DMS53 treated with DMSO at 0.1 percent for 48 hours (cell line): ENCODE data around the gene RAB11FIP5.
"Not testable (repeated sequence)": the region's sequence is repeated elsewhere in the genome, so short reads cannot be mapped to it uniquely, and the experiment has no call there.

Experiments
- DNase-seq: peaks from one replicate; lab custom pipeline; 2025; ENCODE audit not compliant: unreplicated experiment; lab: John Stamatoyannopoulos, UW

Gene RAB11FIP5

DNA sequence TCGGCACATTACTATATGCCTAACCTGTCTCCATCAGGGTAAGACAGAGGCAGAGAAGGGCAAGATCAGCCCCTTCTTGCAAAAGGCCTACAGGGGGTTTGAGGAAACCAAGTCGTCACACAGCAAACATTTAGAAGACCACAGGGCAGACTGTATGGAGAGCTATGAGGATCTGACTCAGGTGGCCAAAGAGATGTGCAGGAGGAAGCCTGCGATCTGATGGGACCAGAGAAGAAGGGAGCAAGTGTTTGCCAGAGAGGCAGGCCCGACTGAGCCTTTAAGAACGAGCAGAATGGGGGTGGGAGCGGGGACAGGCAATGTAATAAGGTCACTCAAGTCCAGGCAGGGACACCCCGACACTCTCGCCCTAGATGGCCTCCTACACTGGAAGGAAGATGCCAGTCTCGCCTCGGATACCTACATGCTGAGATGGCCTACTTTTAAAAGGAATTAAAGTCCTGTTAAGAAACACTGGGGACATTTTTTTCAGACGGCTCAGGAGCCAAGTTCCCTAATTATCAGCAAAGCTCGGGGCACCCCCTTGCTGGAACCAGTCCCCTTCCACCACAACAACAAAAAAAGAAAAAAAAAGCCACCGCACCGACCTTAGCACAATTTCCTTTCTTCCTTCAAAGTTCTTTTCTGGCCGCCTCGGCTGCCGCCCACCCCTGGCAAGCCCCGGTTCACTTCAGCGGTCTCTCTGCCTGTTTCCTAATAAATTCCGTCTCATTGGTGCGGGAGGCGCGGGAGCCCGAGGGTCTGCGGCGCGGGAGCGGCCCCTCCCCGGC lies 42.7 kb downstream of the RAB11FIP5 start:
- no peak for DNase-seq

DNA sequence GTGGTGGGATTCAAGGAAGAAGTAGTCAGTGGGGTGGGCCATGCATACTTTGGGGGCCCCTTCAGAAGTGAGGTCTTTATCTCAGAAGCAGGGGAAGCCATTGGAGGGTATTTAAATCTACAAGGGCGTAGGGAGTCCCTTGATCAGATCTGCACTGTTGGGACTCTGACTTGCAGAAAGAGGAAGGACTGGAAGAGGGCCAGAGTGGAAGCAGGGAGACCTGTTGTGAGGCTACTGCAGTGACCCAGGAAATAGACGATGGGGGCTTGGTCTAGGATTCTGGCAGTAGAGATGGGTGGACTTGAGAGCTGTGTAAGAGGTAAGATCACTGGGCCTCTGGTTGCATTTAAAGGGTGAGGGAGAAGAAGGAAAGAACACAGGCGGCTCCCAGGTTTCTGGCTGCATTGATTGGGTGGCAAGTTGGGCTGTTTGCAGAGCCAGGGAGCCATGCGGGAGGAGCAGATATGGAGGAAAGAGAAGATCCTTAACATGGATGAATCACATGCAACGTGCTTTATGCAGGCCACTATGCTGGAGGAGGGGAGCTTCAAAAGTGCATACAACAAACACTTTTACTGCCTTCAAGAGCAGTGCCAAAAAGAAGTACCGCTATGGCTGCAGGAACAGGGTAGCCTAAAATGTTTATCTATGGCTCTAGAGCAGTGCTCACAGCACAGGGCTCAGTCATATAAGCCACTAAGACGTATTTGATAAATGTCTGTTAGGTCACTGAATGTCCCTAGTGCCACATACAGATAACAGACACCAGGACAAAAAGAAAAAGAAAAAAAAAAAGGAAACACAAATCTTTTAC lies 43.5 kb downstream of the RAB11FIP5 start:
- no peak for DNase-seq

DNA sequence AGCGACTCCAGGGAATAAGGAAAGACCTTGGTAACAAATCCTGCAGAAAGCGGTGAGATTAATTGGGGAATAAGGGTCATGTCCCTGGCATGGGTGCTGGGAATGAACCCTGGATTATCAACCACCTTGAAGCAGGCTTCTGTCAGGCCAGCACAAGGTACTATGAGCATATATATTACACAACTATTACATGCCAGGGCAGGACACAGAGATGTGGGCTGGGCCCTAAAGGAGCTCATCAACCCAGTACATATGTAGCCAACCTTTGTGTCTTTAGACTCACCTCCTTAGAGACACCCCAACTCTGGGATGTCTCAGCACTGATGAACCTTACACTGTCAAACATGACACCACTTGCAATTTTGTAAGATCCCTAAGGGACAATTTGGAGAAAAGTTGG lies 44.6 kb downstream of the RAB11FIP5 start:
- no peak for DNase-seq

DNA sequence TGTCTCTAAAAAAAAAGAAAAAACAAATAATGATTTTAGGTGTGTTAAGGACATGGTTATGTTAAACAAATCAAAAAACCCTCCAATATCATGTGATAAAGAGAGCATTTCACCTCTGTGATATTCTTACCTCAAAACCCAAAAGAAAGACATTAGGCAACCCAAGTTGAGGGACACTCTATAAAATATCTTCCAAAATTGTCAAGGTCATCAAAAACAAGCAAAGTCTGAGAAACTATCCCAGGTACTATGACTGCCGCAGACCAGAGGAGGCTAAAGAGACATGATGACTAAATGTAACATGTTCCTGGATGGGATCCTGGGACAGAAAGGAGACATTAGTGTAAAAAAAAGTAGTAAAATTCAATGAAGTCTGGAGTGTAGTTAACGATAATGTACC lies 45.7 kb downstream of the RAB11FIP5 start:
- no peak for DNase-seq

DNA sequence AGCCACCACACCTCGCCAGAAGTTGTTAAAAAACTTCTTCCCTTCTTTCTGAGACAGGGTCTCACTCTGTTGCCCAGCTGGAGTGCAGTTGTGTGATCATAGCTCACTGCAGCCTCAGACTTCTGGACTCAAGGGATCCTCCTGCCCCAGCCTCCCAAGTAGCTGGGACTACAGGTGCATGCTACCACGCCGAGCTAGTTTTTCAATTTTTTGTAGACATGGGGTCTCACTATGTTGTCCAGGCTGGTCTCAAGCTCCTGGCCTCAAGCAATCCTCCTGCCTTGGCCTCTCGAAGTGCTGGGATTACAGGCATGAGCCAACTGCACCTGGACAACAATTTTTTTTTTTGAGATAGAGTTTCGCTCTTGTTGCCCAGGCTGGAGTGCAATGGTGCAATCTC lies 47.7 kb downstream of the RAB11FIP5 start:
- DNase-seq, result not testable (repeated sequence)

DNA sequence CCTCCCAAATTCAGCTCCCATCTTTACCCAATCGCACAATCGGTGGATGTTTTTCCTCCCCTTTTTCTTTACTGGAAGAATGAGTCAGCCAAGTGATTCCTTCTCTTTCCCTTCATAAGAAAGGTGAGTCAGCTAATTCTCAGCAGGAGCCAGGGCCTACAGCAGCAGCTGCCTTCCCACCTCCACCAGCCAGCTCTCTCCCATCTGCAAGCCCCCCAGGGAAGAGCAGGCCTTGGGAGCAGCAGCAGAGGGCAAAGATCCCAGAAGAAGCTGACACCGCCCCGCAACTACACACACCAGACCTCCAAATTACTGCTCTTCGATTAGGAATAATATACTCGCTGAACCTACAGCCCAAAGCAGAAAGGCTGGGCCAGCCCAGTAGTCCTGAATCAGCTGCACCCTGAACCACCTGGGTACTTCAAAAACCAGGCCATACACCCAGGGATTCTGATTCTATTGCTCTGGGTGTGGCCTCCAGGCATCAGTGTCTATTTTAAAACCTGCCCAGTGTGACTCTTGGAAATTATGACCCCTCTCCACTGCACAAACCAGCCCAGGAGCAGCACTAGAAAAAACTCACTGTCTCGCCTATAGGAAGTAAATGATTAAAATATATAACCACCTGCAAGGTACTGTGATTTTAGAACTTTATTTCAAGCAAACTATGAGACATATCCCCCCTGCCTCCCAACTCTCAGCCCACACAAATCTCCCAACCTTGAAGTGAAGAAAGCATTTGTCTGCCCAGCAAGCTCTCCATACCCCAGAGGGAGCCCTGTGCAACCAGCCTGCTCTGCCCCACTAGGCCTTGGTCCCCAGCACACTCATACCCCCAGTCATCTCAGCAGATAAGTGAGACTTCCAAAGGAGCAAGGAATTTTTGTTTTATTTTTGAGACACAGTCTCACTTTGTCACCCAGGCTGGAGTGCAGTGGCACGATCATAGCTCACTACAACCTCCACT lies 48.6 kb downstream of the RAB11FIP5 start:
- DNase-seq, result no peak

DNA sequence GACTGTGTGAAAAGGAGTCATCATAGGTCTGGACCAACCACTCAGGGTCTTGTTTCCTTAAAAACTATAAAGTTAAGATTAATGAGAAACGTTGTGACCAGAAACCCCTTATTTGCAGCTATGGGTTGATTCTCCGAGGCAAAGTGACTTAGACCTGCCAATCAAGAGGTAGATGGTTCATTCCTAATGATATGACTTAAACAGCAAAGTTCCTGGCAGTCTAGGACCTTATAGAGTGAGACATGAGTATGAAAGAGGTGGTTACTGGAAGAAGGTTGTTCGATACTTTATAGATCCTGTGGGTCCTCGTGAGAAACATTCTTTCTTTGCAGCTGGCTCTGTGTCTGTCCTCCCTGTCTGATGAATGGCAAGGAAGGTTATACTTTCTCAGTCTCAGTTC lies 49.3 kb downstream of the RAB11FIP5 start:
- no peak for DNase-seq

DNA sequence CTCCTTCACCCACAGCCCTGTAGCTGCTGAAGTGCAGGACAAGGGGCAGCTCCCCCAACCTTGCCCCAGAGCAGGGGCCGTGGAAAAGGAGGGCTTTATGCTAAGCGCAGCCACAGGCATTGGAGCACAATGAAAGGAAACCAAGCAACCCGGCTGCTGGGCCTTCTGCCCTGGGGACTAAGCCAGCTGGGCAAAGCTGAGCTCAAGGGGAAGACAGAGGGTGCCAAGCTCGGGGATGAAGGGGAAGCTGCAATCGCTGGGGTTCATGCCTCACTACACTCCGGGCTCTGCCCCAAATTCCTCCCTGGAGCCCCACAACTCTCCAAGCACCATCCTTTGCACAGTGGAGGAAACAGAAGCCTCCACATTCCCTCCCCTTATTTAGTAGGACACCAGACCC lies 53.6 kb downstream of the RAB11FIP5 start:
- DNase-seq, result no peak

DNA sequence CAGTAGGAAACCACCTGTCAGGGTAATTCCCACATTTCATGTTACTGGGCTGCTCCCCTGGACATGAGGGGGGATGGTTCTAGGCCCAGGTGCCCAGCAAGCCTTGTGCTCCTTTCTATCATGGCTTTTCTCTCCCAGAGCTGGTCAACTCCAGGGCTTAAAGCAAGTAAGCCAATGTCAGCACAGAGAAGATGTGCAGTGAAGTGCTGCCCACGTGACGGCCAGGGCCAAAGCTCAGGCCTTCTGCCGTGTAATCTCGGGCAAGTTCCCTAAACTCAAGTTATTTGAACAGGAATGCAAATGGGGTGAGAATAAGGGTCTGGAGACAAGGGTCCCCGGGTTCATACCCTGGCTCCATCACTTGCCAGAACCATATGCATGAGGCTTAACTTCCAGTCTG lies 57.8 kb downstream of the RAB11FIP5 start:
- DNase-seq, result no peak

DNA sequence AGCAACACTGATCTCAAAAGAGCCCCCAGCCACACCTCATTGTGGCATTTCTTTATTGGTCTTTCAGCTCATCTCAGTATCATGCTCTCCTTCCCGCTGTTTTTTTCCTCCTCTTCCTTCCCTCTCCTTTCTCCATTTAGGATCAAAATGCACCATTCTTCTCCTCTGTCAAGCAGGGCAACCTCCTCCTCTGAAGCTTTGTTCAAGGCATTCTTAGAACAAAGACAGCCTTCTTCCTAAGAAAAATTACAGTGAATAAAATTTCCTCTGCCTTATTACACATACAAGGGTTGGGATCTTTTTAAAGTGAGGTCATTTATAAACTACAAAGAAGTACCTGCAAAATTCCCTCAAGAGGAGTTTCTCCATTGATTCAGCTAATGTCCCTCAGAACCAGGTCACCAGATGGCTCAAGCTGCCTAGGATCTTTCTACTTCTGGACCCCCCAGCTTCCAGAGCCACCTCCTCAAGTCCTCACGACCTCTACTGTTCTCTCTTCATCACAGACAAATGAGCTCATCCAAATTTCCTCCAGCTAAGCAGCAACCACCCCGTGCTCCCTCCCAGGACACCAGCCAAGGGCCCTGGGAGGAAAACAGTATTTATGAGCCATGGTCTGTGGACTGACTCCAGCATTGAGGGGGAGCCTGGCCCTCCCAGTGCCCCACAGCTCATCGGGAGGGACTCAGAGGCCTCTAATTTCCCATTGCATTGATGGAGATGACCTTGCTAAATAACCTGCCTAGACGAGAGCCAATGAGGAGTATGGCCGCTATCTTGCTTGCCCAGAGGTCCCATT lies 59.2 kb downstream of the RAB11FIP5 start:
- DNase-seq, result no peak

DNA sequence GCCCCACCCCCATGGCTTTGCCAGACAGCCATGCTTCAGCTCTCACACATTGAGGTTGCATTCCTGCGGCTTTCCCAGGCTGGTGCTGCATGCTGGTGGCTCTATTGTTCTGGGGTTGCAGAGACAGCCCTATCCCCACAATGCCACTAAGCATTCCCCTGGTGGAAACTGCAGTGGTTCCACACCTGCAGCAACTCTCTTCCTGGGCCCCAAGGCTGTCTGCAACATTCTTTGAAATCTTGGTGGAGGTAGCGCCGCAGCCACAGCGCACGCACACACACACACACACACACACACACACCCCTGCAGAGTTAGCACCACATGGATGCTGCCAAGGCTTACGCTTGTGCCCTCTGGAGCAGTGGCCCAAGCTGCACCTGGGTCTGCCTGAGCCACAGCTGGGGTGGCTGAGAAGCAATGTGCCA lies 62.6 kb downstream of the RAB11FIP5 start:
- DNase-seq, result no peak

DNA sequence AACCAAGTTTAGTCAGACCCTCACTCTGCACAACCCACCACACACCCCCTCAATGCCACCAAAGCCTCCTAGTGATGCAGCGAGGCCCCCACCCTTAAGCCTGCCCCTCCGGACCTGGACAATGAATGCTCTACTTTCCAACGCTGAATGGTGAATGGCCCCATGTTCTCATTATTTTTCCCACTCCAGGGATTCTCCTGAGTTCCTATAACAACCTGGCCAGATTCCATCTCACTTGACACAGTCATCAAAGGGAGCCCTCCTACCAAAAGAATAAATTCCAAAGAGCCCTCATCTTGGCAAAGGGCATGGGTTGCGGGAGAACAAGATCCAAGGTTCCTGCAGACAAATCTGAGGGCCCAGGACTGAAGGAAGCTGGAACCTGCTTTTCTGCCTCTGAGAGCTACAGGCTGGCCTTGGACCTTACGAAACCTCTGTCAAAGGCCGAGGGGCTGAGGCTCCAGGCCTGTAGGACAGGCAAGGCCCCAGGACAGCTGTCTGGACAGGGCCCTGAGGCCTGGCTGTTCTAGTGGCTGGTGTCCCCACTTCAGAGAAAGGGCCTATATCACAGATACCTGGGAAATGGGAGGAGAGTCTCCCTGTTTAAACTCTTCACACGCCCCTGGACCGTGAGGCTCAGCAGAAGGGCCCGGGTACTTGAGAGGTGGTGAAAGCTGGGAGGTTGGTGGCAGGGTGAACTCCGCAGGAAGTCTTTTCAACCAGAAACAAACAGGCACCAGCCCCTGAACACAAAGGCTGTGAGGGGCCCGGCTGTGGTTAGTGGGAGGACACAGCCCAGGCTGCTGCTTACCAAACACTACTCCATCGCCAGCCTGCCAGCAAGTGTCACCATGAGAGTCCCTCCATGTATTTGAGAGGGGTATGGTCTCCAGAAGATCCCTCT lies 68.6 kb downstream of the RAB11FIP5 start:
- no peak for DNase-seq

DNA sequence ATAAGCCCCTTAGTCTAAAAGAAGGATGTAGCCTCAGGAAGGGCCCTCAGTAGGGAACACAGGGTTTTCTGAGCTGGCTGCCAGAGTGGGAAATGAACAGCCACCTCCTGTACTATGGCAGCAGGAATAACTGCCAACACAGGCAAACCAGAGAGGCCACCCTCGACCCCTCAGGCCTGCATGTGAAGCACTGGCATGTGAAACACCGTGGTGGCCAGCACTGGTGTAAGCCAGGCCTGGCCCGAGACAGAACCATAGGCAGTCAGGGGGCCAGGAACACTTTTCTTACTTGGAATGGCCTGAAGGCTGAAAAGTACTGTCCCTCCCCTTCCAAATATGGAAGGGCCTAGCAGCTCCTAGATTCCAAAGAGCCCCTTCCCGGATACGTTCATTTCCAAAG lies 69.5 kb downstream of the RAB11FIP5 start:
- DNase-seq, result no peak

DNA sequence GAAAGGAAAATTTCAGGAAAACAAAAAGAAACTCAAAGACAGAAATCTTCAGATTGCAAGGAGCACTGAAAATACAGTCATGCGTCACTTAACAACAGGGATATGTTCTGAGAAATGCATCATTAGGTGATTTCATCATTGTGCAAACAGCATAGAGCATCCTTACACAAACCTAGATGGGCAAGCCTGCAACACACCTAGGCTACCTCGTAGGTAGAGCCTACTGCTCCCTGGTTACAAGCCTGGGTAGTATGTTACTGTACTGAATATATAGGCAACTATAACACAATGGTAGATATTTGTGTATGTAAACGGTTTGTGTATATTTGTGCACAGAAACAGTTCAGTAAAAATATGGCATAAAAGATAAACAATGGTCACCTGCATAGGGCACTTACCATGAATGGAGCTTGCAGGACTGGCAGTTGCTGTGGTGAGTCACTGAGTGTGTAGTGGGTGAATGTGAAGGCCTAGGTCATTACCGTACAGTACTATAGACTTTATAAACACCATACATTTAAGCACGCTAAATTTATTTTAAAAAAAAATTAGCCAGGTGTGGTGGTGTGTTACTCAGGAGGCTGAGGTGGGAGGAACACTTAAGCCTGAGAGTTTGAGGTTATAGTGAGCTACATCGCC lies 74.7 kb downstream of the RAB11FIP5 start:
- DNase-seq, result peak; percentile 97

DNA sequence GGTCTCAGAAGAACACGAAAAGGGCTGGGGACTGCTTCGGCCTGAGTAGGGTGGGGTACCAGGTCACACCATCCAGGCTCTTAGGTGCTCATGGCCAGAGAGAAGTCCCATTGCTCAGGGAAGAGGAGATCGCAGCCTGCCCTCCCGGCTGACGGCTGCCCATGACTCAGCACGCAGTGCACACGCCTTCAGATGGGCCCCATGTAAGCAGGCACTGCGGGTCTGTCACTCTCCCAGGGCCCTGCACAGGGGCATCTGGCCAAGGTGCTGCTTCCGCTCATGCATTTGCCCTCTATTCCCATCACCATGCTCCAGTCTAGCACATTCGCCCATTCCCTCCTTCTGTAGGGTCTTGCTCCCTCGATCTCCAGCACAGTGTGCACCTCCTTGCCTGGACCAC lies 76.0 kb downstream of the RAB11FIP5 start:
- DNase-seq, result no peak

DNA sequence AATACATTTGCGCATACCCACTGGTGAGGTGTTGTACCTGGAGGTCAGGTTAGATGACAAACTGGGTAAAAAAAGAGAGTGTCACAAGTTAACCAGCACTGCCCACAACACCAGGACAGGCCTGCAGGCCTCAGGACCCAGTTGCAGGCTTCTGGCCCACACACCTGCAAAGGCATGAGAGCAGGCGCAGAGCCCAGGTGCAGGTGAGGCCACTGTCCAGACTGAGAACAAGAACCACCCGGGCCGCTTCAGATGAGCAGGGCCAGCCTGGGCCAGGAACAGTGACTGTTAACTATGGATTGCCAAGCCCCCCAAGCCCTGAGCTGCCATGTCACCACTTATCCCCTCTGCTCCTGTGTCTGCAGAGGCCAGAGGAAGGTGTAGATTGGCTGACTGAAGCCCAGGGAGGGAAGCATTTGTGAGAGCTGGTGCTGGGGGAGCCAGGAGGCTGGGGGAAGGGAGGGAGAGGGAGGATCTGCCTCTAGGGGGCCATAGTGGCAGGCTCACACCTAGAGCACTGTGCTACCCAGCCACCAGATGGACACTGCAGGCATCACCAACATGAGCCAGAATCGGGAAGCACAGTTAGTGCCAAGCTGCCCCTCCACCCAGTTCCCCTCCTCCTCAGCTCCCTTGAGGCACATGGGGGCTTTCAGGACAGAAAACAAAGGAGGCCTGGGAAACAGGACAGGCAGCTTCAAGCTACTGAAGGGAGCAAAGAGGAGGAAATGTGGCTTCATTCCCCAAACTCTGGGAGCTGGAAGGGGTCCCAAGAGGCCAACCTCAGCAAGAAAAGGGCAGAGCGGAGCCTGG lies 76.6 kb downstream of the RAB11FIP5 start:
- DNase-seq, result no peak

DNA sequence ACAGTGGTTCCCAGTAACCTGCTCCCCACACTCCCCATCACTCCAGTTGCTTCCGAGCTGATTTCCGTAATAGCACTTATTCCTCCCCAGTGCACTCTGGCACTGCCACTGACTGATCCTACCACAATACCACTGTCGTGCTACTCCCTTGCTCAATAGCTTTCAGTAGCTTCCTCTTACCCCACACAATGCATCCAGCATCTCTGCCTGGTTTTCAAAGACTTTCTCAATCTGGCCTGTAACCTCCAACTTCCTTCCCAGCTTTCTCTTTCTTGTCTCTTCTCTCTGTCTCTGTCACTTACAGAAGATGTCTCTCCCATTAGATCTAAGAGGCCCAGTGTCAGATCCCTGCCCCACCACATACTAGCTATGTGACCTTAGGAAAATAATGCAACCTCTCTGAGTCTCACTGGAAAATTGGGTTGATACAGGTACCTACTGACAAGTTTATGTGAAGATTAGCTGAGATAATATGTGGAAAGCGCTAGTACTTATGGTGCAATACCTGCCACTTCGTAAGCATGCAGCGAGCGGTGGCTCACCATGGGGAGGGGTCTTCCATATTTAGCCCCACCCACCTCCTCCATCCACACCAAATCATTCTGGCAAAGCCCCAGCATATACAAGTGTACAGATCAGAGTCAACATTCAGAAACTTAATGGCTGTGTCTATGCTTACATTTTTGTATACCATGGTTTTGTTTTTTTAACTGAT lies 77.9 kb downstream of the RAB11FIP5 start:
- DNase-seq, result no peak
